Amniotic epithelial cell (primary cell): ENCODE data around the gene FIS1.
"Not testable (repeated sequence)": the region's sequence is repeated elsewhere in the genome, so short reads cannot be mapped to it uniquely, and the experiment has no call there.

ENCODE experiments used
- DNase-seq: peaks from one replicate; pipeline ENCODE4 v3.0.0-alpha.2; 2010; ENCODE audit warnings: low read depth

The FIS1 gene

GRCh38 chr7:101258243-101258731, 13.4 kb upstream of the FIS1 start:
- no peak for DNase-seq

- peak; percentile 58 for DNase-seq
These were observed 10.9 kb upstream of the FIS1 start for GRCh38 chr7:101255796-101256195.

DNA sequence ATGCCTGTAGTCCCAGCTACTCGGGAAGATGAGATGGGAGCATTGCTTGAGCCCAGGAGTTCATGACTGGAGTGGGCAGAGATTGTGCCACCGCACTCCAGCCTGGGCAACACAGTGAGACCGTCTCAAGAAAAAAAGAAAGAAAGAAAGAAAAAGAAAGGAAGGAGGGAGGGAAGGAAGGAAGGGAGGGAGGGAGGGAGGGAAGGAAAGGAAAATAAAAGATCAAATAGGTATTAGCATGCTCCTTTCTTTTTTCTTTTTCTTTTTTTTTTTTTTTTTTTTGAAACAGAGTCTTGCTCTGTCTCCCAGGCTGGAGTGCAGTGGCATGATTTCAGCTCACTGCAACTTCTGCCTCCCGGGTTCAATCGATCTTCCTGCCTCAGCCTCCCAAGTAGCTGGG, 8.3 kb upstream of the FIS1 start:
- DNase-seq, result not testable (repeated sequence)

GRCh38 chr7:101251871-101252659, 7.2 kb upstream of the FIS1 start:
- peak; percentile 97 for DNase-seq

- no peak for DNase-seq
These were observed 5.4 kb upstream of the FIS1 start for GRCh38 chr7:101250324-101250723.

GRCh38 chr7:101248276-101248675, 3.4 kb upstream of the FIS1 start:
- no peak for DNase-seq

- no peak for DNase-seq
These were observed 327 bp upstream of the FIS1 start for GRCh38 chr7:101245147-101245668.

DNA sequence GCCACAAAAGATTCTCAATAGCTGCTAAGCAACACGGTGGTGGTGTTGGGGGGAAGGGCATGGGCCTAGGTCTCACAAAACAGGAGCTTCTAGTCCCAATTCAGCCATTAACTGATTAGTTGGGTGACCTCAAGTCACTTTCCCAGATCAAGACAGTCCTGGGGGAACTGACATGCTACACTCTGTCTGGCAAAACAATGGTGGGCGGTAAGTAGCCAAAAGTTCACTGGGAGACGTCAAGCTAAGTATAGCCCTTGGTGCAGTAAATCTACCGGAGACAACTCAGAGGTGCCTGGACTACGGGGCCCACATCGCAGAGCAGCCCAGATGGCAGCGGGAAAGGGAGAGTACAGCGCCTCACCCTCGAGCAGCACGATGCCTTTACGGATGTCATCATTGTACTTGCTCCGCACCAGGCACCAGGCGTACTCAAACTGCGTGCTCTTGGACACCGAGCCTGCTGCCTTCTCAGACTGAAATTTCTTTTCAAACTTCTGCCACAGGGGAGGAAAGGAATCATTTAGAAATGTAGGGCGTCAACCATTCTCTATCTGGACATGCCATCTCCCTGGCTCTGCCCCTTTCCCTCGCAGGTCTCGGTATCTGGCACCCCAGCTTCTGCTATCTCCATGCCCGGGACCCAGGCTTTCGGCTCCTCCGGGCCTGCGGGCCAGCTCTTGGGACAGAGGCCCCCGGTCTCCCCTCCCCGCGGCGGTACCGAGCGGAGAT, 1.1 kb downstream of the FIS1 start:
- peak; percentile 57 for DNase-seq

GRCh38 chr7:101241443-101242349, 3.2 kb downstream of the FIS1 start:
- DNase-seq, result peak; percentile 63

- peak; percentile 92 for DNase-seq
These were observed 3.9 kb downstream of the FIS1 start for GRCh38 chr7:101241015-101241363.

DNA sequence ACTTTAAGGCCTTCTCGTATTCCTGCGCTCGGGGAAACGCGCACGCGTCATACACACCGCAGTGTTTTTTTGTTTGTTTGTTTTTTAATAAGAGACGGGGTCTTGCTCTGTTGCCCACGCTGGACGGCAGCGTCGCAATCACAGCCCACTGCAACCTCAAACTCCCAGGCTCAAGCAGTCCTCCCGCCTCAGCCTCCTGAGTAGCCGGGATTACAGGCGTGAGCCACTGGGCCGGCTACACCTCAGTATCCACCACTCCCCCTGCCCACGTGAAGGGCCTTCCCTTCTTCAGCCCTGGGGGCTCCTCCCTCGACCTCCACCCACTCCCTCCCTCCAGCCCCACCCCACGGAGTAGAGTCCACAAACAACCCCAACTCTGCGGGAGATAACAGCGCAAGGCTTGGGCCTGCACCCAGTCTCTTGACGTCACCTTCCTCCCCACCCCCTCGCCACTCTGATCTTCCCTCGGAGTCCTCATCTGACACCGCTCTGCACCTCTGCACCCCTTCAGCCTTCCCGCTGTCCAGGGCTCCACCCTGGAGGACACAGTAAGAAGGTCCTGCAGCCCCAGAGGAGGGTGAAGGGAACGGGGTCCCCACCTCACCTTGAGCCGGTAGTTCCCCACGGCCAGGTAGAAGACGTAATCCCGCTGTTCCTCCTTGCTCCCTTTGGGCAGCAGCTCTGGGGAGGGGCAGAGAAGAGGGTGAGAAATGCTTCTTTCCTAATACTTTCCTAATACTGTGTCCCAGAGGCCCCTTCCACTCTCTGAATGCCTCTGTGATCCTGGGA, 4.5 kb downstream of the FIS1 start:
- DNase-seq, result peak; percentile 91

DNA sequence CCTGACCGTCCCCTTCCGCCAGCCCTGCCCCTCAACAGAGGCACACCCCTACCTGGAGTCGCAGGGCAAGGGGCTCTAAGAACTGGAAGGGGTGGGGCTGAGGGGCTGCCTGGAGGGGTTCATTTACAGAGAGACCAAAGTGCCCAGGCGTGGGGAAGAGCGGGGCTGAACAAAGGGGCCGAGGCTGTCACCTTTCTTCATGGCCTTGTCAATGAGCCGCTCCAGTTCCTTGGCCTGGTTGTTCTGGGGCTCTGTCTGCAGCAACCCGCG, 5.0 kb downstream of the FIS1 start:
- DNase-seq, result no peak

DNA sequence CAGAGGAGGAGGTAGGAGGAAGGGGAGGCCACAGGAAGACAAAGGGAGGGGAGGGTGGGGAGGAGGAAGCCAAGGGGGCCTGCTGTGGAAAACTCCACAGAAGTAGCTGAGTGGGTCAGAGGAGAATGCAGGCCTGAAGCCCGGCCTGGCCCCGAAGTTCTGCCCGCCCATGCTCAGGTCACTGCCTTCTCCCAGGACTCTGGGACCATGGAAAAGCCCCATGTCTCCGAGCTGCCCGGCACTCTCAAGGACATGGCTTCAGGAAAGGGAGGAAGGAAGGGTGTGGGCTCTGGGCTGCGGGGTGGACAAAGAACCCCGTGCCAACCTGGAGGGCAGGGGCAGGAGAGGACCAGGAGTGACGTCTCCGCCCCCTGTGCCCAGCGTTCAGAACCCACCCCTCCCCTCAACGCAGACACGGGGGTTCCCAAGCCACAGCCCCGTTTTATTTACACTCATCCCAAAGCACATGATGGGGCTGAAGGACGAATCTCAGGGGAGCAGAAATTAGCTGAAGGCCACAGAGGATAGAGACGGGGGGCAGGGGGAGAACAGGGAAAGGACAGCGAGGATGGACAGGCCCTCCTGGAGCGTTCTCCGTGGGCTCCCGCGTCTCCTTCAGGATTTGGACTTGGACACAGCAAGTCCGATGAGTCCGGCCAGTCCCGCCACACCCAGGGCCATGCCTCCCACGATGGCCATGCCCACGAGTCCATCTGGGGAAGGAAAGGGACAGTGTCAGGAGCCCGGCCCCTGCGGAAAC, 5.5 kb downstream of the FIS1 start:
- no peak for DNase-seq

- peak; percentile 80 for DNase-seq
These were observed 6.4 kb downstream of the FIS1 start for GRCh38 chr7:101238226-101239182.

DNA sequence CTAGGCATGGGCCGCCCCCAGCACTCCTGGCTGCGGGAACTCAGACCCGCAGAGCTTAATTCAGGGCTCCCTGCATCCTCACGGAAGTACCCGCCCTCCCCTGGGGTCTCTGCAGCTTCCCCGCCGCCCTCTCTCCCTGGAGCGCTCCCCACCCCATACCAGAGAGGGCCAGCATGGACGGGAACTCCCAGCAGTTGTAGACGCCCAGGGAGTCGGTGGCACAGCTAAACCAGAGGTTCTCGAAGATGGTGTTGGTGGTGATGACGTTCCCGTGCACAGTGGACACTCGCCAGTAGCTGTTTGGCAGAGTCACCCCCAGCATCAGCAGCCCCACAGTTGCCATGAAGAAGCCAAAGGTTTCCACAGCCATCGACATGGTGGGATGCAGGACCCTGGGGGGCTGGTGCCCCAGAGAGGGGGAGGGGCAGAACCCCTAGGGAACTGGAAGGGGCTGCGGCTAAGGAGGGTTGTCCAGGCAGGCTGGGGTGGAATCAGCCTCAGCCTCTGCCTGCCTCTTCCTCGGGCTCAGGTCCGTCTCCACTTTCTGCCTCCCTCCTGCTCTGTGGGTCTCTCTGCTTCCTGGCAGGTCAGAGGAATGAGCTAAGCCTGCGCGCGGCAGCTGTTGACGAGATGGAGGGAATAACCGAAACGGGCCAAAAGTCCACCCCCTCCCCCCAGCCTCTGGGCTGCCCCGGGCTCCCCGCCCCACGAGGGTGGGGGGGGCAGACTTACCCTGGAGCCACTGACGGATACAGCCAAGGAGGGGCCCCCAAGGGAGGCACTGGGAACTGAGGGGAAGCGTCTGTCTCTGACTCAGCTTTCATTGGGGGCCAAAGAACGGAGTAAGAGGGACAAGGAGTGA, 7.4 kb downstream of the FIS1 start, which contains the start of gene CLDN15:
TSS of gene CLDN15 (minus strand) at position 597 of the 862 bp plus-strand sequence. CDS start at position 376, 221 bp downstream.
- peak; percentile 79 for DNase-seq

DNA sequence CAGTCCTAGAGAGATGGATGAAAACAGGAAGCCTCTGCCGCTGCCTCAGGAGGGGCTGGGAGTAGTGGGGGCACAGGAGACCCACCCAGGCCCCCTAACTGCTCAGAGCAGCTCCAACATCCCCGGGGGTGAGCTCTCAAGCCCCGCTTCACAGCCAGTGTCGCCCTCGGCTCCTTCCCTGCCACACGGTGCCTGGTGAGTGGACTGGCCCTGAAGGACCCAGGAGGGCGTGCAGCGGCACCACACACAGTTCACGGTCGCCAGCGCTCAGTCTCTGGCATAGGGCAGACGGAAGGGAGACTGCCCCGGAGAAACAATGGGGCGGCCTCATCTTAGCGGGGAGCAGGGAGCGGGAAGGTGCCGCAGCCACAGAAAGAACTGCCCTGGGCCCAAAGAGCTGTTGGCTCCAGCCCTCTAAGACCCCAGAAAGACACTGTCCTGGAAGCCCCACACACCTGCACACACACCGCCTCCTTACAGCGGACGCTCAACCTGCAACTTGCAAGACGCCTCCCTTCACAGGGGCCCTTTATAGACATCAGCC, 8.5 kb downstream of the FIS1 start:
- DNase-seq, result no peak

DNA sequence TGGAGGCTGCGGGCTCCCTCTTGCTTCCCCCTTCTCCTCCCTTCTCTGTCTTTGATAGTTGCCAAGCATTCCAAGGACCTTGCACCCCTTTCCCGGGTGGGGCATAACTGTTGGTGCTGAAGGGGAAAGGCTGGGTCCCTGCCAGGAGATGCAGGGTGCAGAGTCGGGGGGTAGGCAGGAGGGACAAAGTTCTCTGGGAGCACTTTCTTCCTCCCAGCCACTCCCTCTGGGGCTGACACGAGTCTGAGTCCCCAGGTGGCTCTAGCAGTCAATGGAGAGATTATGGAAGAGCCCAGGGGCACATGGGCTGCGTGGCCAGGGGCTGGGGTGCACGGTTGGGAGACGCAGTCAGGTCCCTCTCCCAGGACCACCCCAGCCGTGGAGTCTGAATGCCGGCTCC, 9.4 kb downstream of the FIS1 start:
- no peak for DNase-seq

GRCh38 chr7:101235050-101235449, 9.8 kb downstream of the FIS1 start:
- peak; percentile 31 for DNase-seq
